ENCODE data around the gene FGF3. TPM values are rescaled to one million over a fixed set of nuclear protein-coding genes. Genes with fewer than 3 reads are reported as not detected.

The FGF3 gene
- total and polyA plus RNA-seq, 9 of the 15 experiments (the other 6 are each of a cell fraction or from before 2014, with no cell fraction given) = not detected

- WGBS (ENCODE audit: insufficient coverage, low coverage, missing lambda C conversion rate) = 4% methylated on average over 2 of the region's 2 CpGs
- H3K27ac ChIP-seq (ENCODE audit: extremely low read depth, low read depth, low read length) = no peak overlapping the region
- no peak overlapping the region for H3K4me2 ChIP-seq (ENCODE audit: insufficient read depth, low read length)
- no peaks in the 10 kb centered on the region for H3K9me1 ChIP-seq (ENCODE audit: control insufficient read depth, insufficient read depth, low read length)
- ATAC-seq (no peak), FAIRE-seq (no peak), DNase-seq (ENCODE audit: extremely low read depth in 1 of 4, low spot score in 3 of 4) (no peak)
- H3K4me1 ChIP-seq (replicated peaks in 1 of 2; ENCODE audit: control insufficient read depth in 2 of 2, insufficient read depth in 2 of 2, low read length in 2 of 2) = no peaks in the 10 kb centered on the region
- CTCF ChIA-PET (ENCODE audit: low intra/inter-chr PET ratio) = no interaction called here
- no peaks in the 10 kb centered on the region for H3K36me3 ChIP-seq (ENCODE audit: control insufficient read depth, insufficient read depth, low read length)
- no peaks in the 10 kb centered on the region for H3K79me2 ChIP-seq (ENCODE audit: control insufficient read depth, insufficient read depth, low read length)
- H3K9ac ChIP-seq (ENCODE audit: insufficient read depth in 1 of 2, low read depth in 2 of 2, low read length in 2 of 2) = no peak overlapping the region
- BruUV-seq (replicated peaks) = no TSS peak
- H3K9me3 ChIP-seq (replicated peaks; ENCODE audit: control insufficient read depth, insufficient read depth, low read depth, low read length) = no peaks in the 10 kb centered on the region
- no peak overlapping the region for H3K4me3 ChIP-seq
- H2AFZ ChIP-seq (ENCODE audit: low read depth, low read length) = no peak overlapping the region
- H3K27me3 ChIP-seq (ENCODE audit: control insufficient read depth in 2 of 2, insufficient read depth in 2 of 2, low read length in 2 of 2) = peaks cover 0 to 7% of the 10 kb centered on the region in 2 experiments; a peak in 2 of 5 replicates
- TF ChIP-seq FOSL1 (tag; conservative IDR thresholded peaks at IDR 0.05) (peak; percentile 73), JUND (IDR thresholded peaks at IDR 0.05; ENCODE audit: borderline replicate concordance, low read depth, low read length) (0 out of 2 replicates have a peak, but pooled peaks have one; percentile 45), JUND (tag; IDR thresholded peaks at IDR 0.05; ENCODE audit: borderline replicate concordance, low read depth, low read length) (no peak; the same call in 2 of the 3 replicates), NONO (IDR thresholded peaks at IDR 0.05; ENCODE audit: low read depth in 2 of 2, low read length in 1 of 2) (no peak), JUN (IDR thresholded peaks at IDR 0.05; ENCODE audit: borderline replicate concordance, low read depth, low read length) (0 out of 2 replicates have a peak, but pooled peaks have one; percentile 20), JUN (CRISPR knock-in tag; IDR thresholded peaks at IDR 0.05; ENCODE audit: borderline replicate concordance) (no peak)
- TF ChIP-seq, protein P1, sequence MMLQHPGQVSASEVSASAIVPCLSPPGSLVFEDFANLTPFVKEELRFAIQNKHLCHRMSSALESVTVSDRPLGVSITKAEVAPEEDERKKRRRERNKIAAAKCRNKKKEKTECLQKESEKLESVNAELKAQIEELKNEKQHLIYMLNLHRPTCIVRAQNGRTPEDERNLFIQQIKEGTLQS (IDR thresholded peaks at IDR 0.05) = peak; percentile 66
- TF ChIP-seq, protein P1 (CRISPR knock-in tag; conservative IDR thresholded peaks at IDR 0.05) = no peak
- in situ Hi-C loops (cut with MboI) (no loop called here), intact Hi-C loops (cut with micrococcal nuclease) (no loop called here)
- POLR2A ChIA-PET = no interaction called here
- H4K20me1 ChIP-seq (replicated peaks; ENCODE audit: control insufficient read depth, insufficient read depth, low read length) = no peaks in the 10 kb centered on the region
These were observed 35.5 kb upstream of the FGF3 start for GRCh38 chr11:69854713-69855112.

Measured in K562 (cell line).